Measurements from ENCODE around the gene OAS3. TPM values are rescaled to one million over a fixed set of nuclear protein-coding genes. Genes with fewer than 3 reads are reported as not detected.
"Not testable (repeated sequence)": the region's sequence is repeated elsewhere in the genome, so short reads cannot be mapped to it uniquely, and the experiment has no call there.

The OAS3 gene
- total RNA-seq, 1 experiment from 2014 or later: 17.4 TPM

DNA sequence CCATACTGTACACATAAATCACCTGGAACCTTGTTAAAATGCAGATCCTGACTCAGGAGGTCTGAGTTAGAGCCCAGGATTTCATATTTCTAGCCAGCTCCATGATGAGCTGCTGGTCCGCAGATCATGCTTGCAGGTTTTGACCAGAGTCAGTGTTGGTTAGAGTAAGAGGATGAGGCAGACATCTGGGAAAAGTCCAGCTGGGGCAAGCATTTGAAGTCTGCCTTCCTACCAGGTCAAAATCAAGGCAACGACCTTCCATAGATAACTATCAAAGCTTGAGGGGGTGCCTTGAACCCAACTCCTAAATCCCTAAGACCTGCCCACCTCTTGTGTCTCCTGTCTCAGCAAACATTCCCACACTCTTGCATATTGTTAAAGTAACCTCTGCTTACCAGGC is 49.3 kb downstream of the OAS3 start:
- ChIA-PET CTCF (no interaction called here), POLR2A (ENCODE audit: unreplicated experiment) (no interaction called here)
- intact Hi-C loops (cut with micrococcal nuclease; ENCODE audit: unreplicated experiment): no loop called here
- no peak overlapping the region for H3K27ac ChIP-seq
- no peaks in the 10 kb centered on the region for H3K4me1 ChIP-seq (replicated peaks; ENCODE audit: insufficient read depth)
- no peaks in the 10 kb centered on the region for H3K36me3 ChIP-seq (ENCODE audit: low read depth)
- H3K4me3 ChIP-seq: no peak overlapping the region
- no peak overlapping the region for H2AFZ ChIP-seq
- TF ChIP-seq, protein P1, sequence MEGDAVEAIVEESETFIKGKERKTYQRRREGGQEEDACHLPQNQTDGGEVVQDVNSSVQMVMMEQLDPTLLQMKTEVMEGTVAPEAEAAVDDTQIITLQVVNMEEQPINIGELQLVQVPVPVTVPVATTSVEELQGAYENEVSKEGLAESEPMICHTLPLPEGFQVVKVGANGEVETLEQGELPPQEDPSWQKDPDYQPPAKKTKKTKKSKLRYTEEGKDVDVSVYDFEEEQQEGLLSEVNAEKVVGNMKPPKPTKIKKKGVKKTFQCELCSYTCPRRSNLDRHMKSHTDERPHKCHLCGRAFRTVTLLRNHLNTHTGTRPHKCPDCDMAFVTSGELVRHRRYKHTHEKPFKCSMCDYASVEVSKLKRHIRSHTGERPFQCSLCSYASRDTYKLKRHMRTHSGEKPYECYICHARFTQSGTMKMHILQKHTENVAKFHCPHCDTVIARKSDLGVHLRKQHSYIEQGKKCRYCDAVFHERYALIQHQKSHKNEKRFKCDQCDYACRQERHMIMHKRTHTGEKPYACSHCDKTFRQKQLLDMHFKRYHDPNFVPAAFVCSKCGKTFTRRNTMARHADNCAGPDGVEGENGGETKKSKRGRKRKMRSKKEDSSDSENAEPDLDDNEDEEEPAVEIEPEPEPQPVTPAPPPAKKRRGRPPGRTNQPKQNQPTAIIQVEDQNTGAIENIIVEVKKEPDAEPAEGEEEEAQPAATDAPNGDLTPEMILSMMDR (conservative IDR thresholded peaks at IDR 0.05): no peak
- no peak for TF ChIP-seq EZH2 (IDR thresholded peaks at IDR 0.05; ENCODE audit: low read depth)
- no peaks in the 10 kb centered on the region for H3K79me2 ChIP-seq (ENCODE audit: low read depth)
- no peaks in the 10 kb centered on the region for H3K9me2 ChIP-seq (ENCODE audit: insufficient read depth)
- no peak overlapping the region for H3K4me2 ChIP-seq
- no peak for DNase-seq
- 0 out of 2 replicates have a peak, but pooled peaks cover 3% of the 10 kb centered on the region for H3K9me3 ChIP-seq (ENCODE audit: insufficient read depth, low read depth)
- no TSS peak for BruUV-seq (replicated peaks)
- no peaks in the 10 kb centered on the region for H3F3A ChIP-seq (ENCODE audit: insufficient read depth, low read depth)
- H4K20me1 ChIP-seq (ENCODE audit: insufficient read depth): no peaks in the 10 kb centered on the region
- peaks cover 15% of the 10 kb centered on the region for H3K27me3 ChIP-seq (ENCODE audit: insufficient read depth, low read depth)

DNA sequence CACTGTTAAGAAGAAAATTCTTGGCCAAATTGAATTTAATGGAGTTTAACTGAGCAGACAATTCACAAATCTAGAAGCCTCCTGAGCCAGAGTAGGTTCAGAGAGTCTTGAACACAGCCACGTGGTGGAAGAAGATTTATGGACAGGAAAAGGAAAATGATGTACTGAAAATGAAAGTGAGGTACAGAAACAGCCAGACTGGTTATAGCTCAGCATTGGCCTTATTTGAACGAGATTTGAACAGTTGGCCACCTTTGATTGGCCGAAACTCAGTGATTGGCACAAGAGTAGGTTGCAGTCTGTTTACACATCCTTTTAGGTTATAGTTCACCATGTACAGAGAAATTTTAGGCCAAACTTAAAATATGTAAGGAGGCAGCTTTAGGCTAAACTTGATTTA is 50.0 kb downstream of the OAS3 start:
- ChIA-PET CTCF (no interaction called here), POLR2A (ENCODE audit: unreplicated experiment) (no interaction called here)
- H3K27me3 ChIP-seq (ENCODE audit: insufficient read depth, low read depth): peaks cover 15% of the 10 kb centered on the region
- H3K36me3 ChIP-seq (ENCODE audit: low read depth): no peaks in the 10 kb centered on the region
- DNase-seq: no peak
- H3K9me2 ChIP-seq (ENCODE audit: insufficient read depth): no peaks in the 10 kb centered on the region
- no peak overlapping the region for H3K27ac ChIP-seq
- no peaks in the 10 kb centered on the region for H3F3A ChIP-seq (ENCODE audit: insufficient read depth, low read depth)
- 0 out of 2 replicates have a peak, but pooled peaks cover 3% of the 10 kb centered on the region for H3K9me3 ChIP-seq (ENCODE audit: insufficient read depth, low read depth)
- no peaks in the 10 kb centered on the region for H3K4me1 ChIP-seq (replicated peaks; ENCODE audit: insufficient read depth)
- H3K79me2 ChIP-seq (ENCODE audit: low read depth): no peaks in the 10 kb centered on the region
- no peaks in the 10 kb centered on the region for H4K20me1 ChIP-seq (ENCODE audit: insufficient read depth)
- no peak overlapping the region for H3K4me3 ChIP-seq
- intact Hi-C loops (cut with micrococcal nuclease; ENCODE audit: unreplicated experiment): no loop called here
- TF ChIP-seq EZH2 (IDR thresholded peaks at IDR 0.05; ENCODE audit: low read depth): no peak
- TF ChIP-seq, protein P1 (conservative IDR thresholded peaks at IDR 0.05): no peak
- no TSS peak for BruUV-seq (replicated peaks)
- H3K4me2 ChIP-seq: no peak overlapping the region
- H2AFZ ChIP-seq: no peak overlapping the region

DNA sequence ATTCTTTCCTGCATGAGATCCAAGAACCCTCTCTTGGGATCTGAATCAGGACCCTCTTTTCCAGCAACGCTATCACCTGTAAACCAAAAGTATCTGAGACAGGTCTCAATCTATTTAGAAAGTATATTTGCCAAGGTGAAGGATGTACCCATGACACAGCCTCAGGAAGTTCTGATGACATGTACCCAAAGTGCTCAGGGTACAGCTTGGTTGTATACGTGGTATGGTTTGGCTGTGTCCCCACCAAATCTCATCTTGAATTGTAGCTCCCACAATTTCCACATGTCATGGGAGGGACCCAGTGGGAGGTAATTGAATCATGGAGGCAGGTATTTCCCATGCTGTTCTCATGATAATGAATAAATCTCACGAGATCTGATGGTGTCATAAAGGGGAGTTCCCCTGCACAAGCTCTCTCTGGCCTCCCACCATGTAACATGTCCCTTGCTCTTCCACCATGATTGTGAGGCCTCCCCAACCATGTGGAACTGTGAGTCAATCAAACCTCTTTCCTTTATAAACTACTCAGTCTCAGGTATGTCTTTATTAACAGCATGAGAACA is 50.6 kb downstream of the OAS3 start:
- H3K27ac ChIP-seq; H3K79me2 ChIP-seq (ENCODE audit: low read depth); H3F3A ChIP-seq (ENCODE audit: insufficient read depth, low read depth); CTCF ChIA-PET; DNase-seq; H3K9me3 ChIP-seq (ENCODE audit: insufficient read depth, low read depth); H2AFZ ChIP-seq; H3K4me2 ChIP-seq; POLR2A ChIA-PET (ENCODE audit: unreplicated experiment); BruUV-seq (replicated peaks); intact Hi-C loops (cut with micrococcal nuclease; ENCODE audit: unreplicated experiment); H3K36me3 ChIP-seq (ENCODE audit: low read depth); H3K4me1 ChIP-seq (replicated peaks; ENCODE audit: insufficient read depth); H3K9me2 ChIP-seq (ENCODE audit: insufficient read depth); H4K20me1 ChIP-seq (ENCODE audit: insufficient read depth); H3K4me3 ChIP-seq: not testable (repeated sequence)
- peaks cover 15% of the 10 kb centered on the region for H3K27me3 ChIP-seq (ENCODE audit: insufficient read depth, low read depth)

DNA sequence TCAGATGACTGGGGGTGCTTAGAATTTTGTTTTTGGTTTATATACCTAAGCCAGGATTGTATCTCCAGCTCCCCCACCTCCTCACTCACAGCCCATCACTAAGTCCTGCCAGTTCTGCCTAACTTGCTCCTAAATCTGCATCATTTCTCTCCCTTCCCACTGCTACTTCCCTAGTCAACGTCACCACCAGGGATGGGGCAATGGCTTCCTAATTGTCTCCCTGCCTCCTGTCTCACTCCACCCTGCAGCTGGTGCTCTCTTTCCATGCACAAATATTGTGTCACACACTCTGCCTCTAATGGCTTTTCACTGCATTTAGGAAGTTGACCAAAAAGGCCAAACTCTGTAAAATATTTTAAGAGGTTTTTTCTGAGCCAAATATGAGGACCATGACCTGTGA is 51.5 kb downstream of the OAS3 start:
- intact Hi-C loops (cut with micrococcal nuclease; ENCODE audit: unreplicated experiment): loop anchor here (5.0 to 10.0 kb wide), 2 partner anchors 57 to 85 kb away; partner anchors contain the start of gene OAS1
- CTCF ChIA-PET: interaction anchor here (0.6 kb wide), 1 partner anchor 29 kb away, joined by 7 read pairs; no protein-coding TSS in a partner anchor

More for the DNA sequence above, 51.5 kb downstream of the OAS3 start:
- H3K4me2 ChIP-seq: no peak overlapping the region
- H3K27me3 ChIP-seq (ENCODE audit: insufficient read depth, low read depth): peaks cover 10% of the 10 kb centered on the region; the same call in 1 of the 2 replicates
- no peaks in the 10 kb centered on the region for H3K4me1 ChIP-seq (replicated peaks; ENCODE audit: insufficient read depth)
- H3F3A ChIP-seq (ENCODE audit: insufficient read depth, low read depth): no peaks in the 10 kb centered on the region
- no peaks in the 10 kb centered on the region for H4K20me1 ChIP-seq (ENCODE audit: insufficient read depth)
- no peak overlapping the region for H3K4me3 ChIP-seq
- H3K79me2 ChIP-seq (ENCODE audit: low read depth): no peaks in the 10 kb centered on the region
- no peak overlapping the region for H2AFZ ChIP-seq
- TF ChIP-seq, protein P1 (conservative IDR thresholded peaks at IDR 0.05): no peak
- DNase-seq: no peak
- no TSS peak for BruUV-seq (replicated peaks)
- no peaks in the 10 kb centered on the region for H3K36me3 ChIP-seq (ENCODE audit: low read depth)
- H3K9me2 ChIP-seq (ENCODE audit: insufficient read depth): no peaks in the 10 kb centered on the region
- H3K27ac ChIP-seq: no peak overlapping the region
- 0 out of 2 replicates have a peak, but pooled peaks cover 3% of the 10 kb centered on the region for H3K9me3 ChIP-seq (ENCODE audit: insufficient read depth, low read depth)
- POLR2A ChIA-PET (ENCODE audit: unreplicated experiment): no interaction called here
